Measurements from ENCODE around the gene FOLR3.
A peak's percentile ranks its signal among the peaks of the same experiment; 100 is the strongest.
"Not testable (repeated sequence)": the region's sequence is repeated elsewhere in the genome, so short reads cannot be mapped to it uniquely, and the experiment has no call there.

The FOLR3 gene

GRCh38 chr11:72144807-72145565 is 9.5 kb downstream of the FOLR3 start:
- H3K4me3 ChIP-seq (replicated peaks in 1 of 2; ENCODE audit: low read depth in 2 of 2, low read length in 2 of 2): no peak overlapping the region
- DNase-seq (ENCODE audit: low read depth in 2 of 2): peak; percentile 32 to 80
- no peak for TF ChIP-seq CTCF (IDR thresholded peaks at IDR 0.05; ENCODE audit: low read depth, low read length)

GRCh38 chr11:72146625-72147024 is 11.1 kb downstream of the FOLR3 start:
- no peak for DNase-seq (ENCODE audit: low read depth in 2 of 2)

GRCh38 chr11:72150882-72151281 is 15.4 kb downstream of the FOLR3 start:
- no peak for TF ChIP-seq CTCF (IDR thresholded peaks at IDR 0.05; ENCODE audit: low read depth, low read length)
- DNase-seq (ENCODE audit: low read depth in 2 of 2): no peak

More at GRCh38 chr11:72146625-72147024, 11.1 kb downstream of the FOLR3 start:
- H3K4me3 ChIP-seq (replicated peaks in 1 of 2; ENCODE audit: low read depth in 2 of 2, low read length in 2 of 2): no peak overlapping the region
- no peak for TF ChIP-seq CTCF (IDR thresholded peaks at IDR 0.05; ENCODE audit: low read depth, low read length)

GRCh38 chr11:72153874-72154273 is 18.3 kb downstream of the FOLR3 start:
- not testable (repeated sequence) for H3K4me3 ChIP-seq (replicated peaks in 1 of 2; ENCODE audit: low read depth in 2 of 2, low read length in 2 of 2)

More at GRCh38 chr11:72150882-72151281, 15.4 kb downstream of the FOLR3 start:
- H3K4me3 ChIP-seq (replicated peaks in 1 of 2; ENCODE audit: low read depth in 2 of 2, low read length in 2 of 2): no peak overlapping the region

GRCh38 chr11:72154816-72155215 is 19.3 kb downstream of the FOLR3 start:
- DNase-seq (ENCODE audit: low read depth in 2 of 2): no peak
- TF ChIP-seq CTCF (IDR thresholded peaks at IDR 0.05; ENCODE audit: low read depth, low read length): no peak
- no peak overlapping the region for H3K4me3 ChIP-seq (replicated peaks in 1 of 2; ENCODE audit: low read depth in 2 of 2, low read length in 2 of 2)

More at GRCh38 chr11:72153874-72154273, 18.3 kb downstream of the FOLR3 start:
- not testable (repeated sequence) for DNase-seq (ENCODE audit: low read depth in 2 of 2)

GRCh38 chr11:72155751-72156150 is 20.2 kb downstream of the FOLR3 start:
- no peak for DNase-seq (ENCODE audit: low read depth in 2 of 2)
- TF ChIP-seq CTCF (IDR thresholded peaks at IDR 0.05; ENCODE audit: low read depth, low read length): no peak
- no peak overlapping the region for H3K4me3 ChIP-seq (replicated peaks in 1 of 2; ENCODE audit: low read depth in 2 of 2, low read length in 2 of 2)

GRCh38 chr11:72157131-72157530 is 21.6 kb downstream of the FOLR3 start:
- no peak for DNase-seq (ENCODE audit: low read depth in 2 of 2)
- TF ChIP-seq CTCF (IDR thresholded peaks at IDR 0.05; ENCODE audit: low read depth, low read length): no peak
- H3K4me3 ChIP-seq (replicated peaks in 1 of 2; ENCODE audit: low read depth in 2 of 2, low read length in 2 of 2): no peak overlapping the region
